HUES64 (cell line): ENCODE data around the gene GRK3.
"Not testable (repeated sequence)": the region's sequence is repeated elsewhere in the genome, so short reads cannot be mapped to it uniquely, and the experiment has no call there.

Experiments
- H3K27ac ChIP-seq: 2 replicates; pipeline ENCODE4 v1.7.0; 2013; ENCODE audit warnings: low read depth, low read length, inconsistent platforms
- H3K27me3 ChIP-seq: 2 replicates; pipeline ENCODE4 v1.6.1; 2013; ENCODE audit warnings: mild to moderate bottlenecking, low read length; ENCODE audit not compliant: insufficient read depth
- H3K36me3 ChIP-seq: 2 replicates; pipeline ENCODE4 v1.6.1; 2013; ENCODE audit warnings: mild to moderate bottlenecking, low read length; ENCODE audit not compliant: insufficient read depth
- H3K4me1 ChIP-seq: 2 replicates; pipeline ENCODE4 v1.6.1; 2013; ENCODE audit warnings: mild to moderate bottlenecking, low read length, moderate library complexity; ENCODE audit not compliant: insufficient read depth
- H3K4me3 ChIP-seq: 2 replicates; pipeline ENCODE4 v1.5.1; 2013; ENCODE audit warnings: mild to moderate bottlenecking, low read length, moderate library complexity
- H3K9ac ChIP-seq: 2 replicates; pipeline ENCODE4 v1.6.1; 2013; ENCODE audit warnings: mild to moderate bottlenecking, low read depth, low read length
- H3K9me3 ChIP-seq: 2 replicates; pipeline ENCODE4 v1.6.1; 2013; ENCODE audit warnings: low read depth, low read length; ENCODE audit not compliant: insufficient read depth
- WGBS: fragments of 150-250, 120-280 bp; methylation state at CpG from one replicate; pipeline ENCODE4 v1.1.7; 2013; ENCODE audit warnings: missing lambda C conversion rate; 5-methylcytosine and 5-hydroxymethylcytosine counted together

Gene GRK3

GRCh38 chr22:25552405-25552804 lies 12.1 kb upstream of the GRK3 start:
- H3K27me3 ChIP-seq, H3K27ac ChIP-seq, H3K36me3 ChIP-seq, H3K4me3 ChIP-seq, H3K9me3 ChIP-seq, H3K9ac ChIP-seq, H3K4me1 ChIP-seq: not testable (repeated sequence)
- WGBS, result 85% methylated on average over 1 of the region's 1 CpG

DNA sequence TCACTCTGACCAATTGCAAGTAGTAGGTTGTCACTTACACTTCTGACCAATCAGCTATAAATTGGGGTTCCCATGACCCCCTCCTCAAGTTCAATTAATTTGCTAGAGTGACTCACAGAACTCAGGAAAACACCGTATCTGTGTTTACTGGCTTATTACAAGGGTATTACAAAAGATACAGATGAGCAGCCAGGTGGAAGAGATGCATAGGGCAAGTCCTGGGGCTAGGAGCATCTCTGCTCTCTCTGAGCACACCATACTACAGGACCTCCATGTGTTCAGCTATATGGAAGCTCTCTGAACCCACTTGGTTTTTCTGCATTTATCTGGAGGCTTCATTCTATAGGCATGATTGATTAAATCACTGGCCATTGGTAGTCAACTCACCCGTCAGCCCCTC lies 11.3 kb upstream of the GRK3 start:
- H3K27me3 ChIP-seq, result no peaks in the 10 kb centered on the region
- no peak overlapping the region for H3K4me3 ChIP-seq
- H3K4me1 ChIP-seq, result peaks cover 8% of the 10 kb centered on the region; the same call in 1 of the 2 replicates
- H3K27ac ChIP-seq, result no peak overlapping the region
- H3K9me3 ChIP-seq, result 0 out of 2 replicates have a peak, but pooled peaks cover 6% of the 10 kb centered on the region
- H3K36me3 ChIP-seq, result no peaks in the 10 kb centered on the region
- 100% methylated on average over 2 of the region's 2 CpGs for WGBS
- H3K9ac ChIP-seq, result no peak overlapping the region

GRCh38 chr22:25554238-25554671 lies 10.2 kb upstream of the GRK3 start:
- WGBS, result 94% methylated on average over 1 of the region's 1 CpG

GRCh38 chr22:25554689-25555088 lies 9.8 kb upstream of the GRK3 start:
- WGBS, result 70% methylated on average over 1 of the region's 2 CpGs
- no peak overlapping the region for H3K9ac ChIP-seq
- H3K27me3 ChIP-seq, result no peaks in the 10 kb centered on the region
- H3K4me3 ChIP-seq, result no peak overlapping the region
- peaks cover 8% of the 10 kb centered on the region; the same call in 1 of the 2 replicates for H3K4me1 ChIP-seq
- H3K36me3 ChIP-seq, result no peaks in the 10 kb centered on the region
- no peak overlapping the region for H3K27ac ChIP-seq
- H3K9me3 ChIP-seq, result 0 out of 2 replicates have a peak, but pooled peaks cover 6% of the 10 kb centered on the region

More at GRCh38 chr22:25554238-25554671, 10.2 kb upstream of the GRK3 start:
- no peak overlapping the region for H3K4me3 ChIP-seq
- H3K36me3 ChIP-seq, result no peaks in the 10 kb centered on the region
- H3K27ac ChIP-seq, result no peak overlapping the region
- H3K4me1 ChIP-seq, result peaks cover 8% of the 10 kb centered on the region; the same call in 1 of the 2 replicates
- 0 out of 2 replicates have a peak, but pooled peaks cover 6% of the 10 kb centered on the region for H3K9me3 ChIP-seq
- no peaks in the 10 kb centered on the region for H3K27me3 ChIP-seq
- H3K9ac ChIP-seq, result no peak overlapping the region

DNA sequence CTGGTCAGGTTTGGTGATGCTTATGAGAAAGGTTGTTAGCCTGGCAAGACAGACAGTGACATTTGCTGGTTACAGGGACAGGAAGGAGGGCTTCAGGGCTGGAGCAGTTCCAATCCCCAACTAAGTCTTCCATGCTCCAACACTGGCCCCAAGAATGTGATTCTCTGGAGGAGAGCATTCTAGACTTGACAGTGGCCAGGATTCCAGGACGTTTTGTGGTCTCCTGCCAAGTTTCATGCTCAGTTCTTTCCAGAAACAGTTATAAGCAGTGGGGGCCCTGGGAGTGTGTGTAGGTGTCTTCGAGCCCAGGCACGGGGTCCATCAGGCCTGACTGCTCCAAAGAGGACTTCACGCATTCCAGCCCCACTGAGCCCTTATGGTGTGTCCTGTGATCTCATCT lies 8.9 kb upstream of the GRK3 start:
- no peak overlapping the region for H3K4me3 ChIP-seq
- H3K36me3 ChIP-seq, result no peaks in the 10 kb centered on the region
- 0 out of 2 replicates have a peak, but pooled peaks cover 6% of the 10 kb centered on the region for H3K9me3 ChIP-seq
- WGBS, result 92% methylated on average over 4 of the region's 4 CpGs
- peaks cover 8% of the 10 kb centered on the region; the same call in 1 of the 2 replicates for H3K4me1 ChIP-seq
- H3K27me3 ChIP-seq, result no peaks in the 10 kb centered on the region
- H3K27ac ChIP-seq, result no peak overlapping the region
- H3K9ac ChIP-seq, result no peak overlapping the region

- 92% methylated on average over 5 of the region's 5 CpGs for WGBS
These were observed 7.3 kb upstream of the GRK3 start for GRCh38 chr22:25557218-25557617.

GRCh38 chr22:25558341-25558740 lies 6.1 kb upstream of the GRK3 start:
- peaks cover 9% of the 10 kb centered on the region for H3K4me1 ChIP-seq
- 91% methylated on average over 4 of the region's 4 CpGs for WGBS
- no peak overlapping the region for H3K27ac ChIP-seq
- no peak overlapping the region for H3K4me3 ChIP-seq
- H3K27me3 ChIP-seq, result peaks cover 8% of the 10 kb centered on the region
- H3K36me3 ChIP-seq, result no peaks in the 10 kb centered on the region
- H3K9me3 ChIP-seq, result no peaks in the 10 kb centered on the region
- H3K9ac ChIP-seq, result no peak overlapping the region

More at GRCh38 chr22:25557218-25557617, 7.3 kb upstream of the GRK3 start:
- Histone ChIP-seq H3K36me3 (no peaks in the 10 kb centered on the region), H3K27me3 (no peaks in the 10 kb centered on the region), H3K4me1 (peaks cover 8% of the 10 kb centered on the region; the same call in 1 of the 2 replicates), H3K9ac (no peak overlapping the region), H3K27ac (no peak overlapping the region), H3K9me3 (no peaks in the 10 kb centered on the region), H3K4me3 (no peak overlapping the region)

- not testable (repeated sequence) for H3K9ac ChIP-seq, H3K4me3 ChIP-seq, H3K27ac ChIP-seq, H3K9me3 ChIP-seq, H3K4me1 ChIP-seq, H3K36me3 ChIP-seq
- 88% methylated on average over 2 of the region's 4 CpGs for WGBS
- H3K27me3 ChIP-seq, result peaks cover 17% of the 10 kb centered on the region
These were observed 4.6 kb upstream of the GRK3 start for GRCh38 chr22:25559910-25560309.

DNA sequence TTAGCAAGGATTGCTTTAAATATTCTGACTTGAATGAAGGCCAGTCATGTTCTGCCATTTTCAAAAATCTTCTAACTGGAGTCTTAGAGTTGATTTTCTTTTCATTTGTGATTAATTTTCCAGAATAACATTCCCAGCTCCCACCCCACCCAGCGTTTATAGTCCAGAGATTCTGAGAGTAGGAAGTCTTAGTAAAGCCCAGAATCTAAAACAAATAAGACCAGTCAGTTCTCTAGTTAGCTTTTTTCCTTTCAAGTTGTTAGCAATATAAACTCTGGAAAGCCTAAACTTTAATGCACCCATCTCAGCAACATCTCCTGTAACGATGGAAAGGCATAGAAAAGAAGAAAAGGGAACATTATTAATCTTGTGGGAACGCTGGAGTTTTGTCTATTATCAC lies 3.3 kb upstream of the GRK3 start:
- H3K9me3 ChIP-seq, H3K27ac ChIP-seq, H3K36me3 ChIP-seq, H3K9ac ChIP-seq, H3K4me1 ChIP-seq, H3K4me3 ChIP-seq: not testable (repeated sequence)
- peaks cover 17% of the 10 kb centered on the region for H3K27me3 ChIP-seq
- WGBS, result 93% methylated on average over 2 of the region's 3 CpGs

DNA sequence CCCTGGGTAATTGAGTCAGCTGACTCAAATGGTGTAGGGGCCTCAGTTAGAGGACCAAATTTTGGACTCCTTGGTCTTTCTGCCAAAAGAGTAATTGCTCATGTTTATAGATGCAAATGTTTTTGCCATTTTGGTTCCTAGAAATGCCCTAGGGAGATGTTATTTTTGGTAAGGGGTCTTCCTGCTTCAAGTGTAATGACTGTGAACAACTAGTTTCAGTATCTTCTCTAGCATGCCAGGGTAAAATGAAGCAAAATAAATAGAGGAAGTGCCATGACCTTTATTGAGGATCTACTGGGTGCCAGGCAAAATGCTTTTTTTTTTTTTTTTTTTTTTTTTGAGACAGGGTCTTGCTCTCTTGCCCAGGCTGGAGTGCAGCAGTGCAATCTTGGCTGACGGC lies 2.5 kb upstream of the GRK3 start:
- not testable (repeated sequence) for H3K36me3 ChIP-seq, H3K27ac ChIP-seq, H3K4me3 ChIP-seq, H3K9ac ChIP-seq, H3K9me3 ChIP-seq
- peaks cover 12% of the 10 kb centered on the region for H3K4me1 ChIP-seq
- 86% methylated on average over 1 of the region's 1 CpG for WGBS
- H3K27me3 ChIP-seq, result peaks cover 17% of the 10 kb centered on the region

GRCh38 chr22:25562966-25563760 lies 1.3 kb upstream of the GRK3 start:
- peak overlapping the region; percentile 43; the same call in 1 of the 2 replicates for H3K9ac ChIP-seq
- WGBS, result 55% methylated on average over 10 of the region's 10 CpGs

More at GRCh38 chr22:25562966-25563760, 1.3 kb upstream of the GRK3 start:
- not testable (repeated sequence) for H3K27ac ChIP-seq, H3K9me3 ChIP-seq, H3K36me3 ChIP-seq
- peaks cover 17% of the 10 kb centered on the region for H3K27me3 ChIP-seq
- peaks cover 25% of the 10 kb centered on the region for H3K4me1 ChIP-seq
- peak overlapping the region; percentile 73 for H3K4me3 ChIP-seq
